GM10847 (cell line): ENCODE data around the gene CD8B.
"Not testable (repeated sequence)": the region's sequence is repeated elsewhere in the genome, so short reads cannot be mapped to it uniquely, and the experiment has no call there.

ENCODE experiments used
- POLR2A ChIP-seq: IDR thresholded peaks from 2 replicates; pipeline ENCODE4 v1.6.1; 2011; ENCODE audit not compliant: insufficient read length; ENCODE audit errors: extremely low read depth

The CD8B gene

DNA sequence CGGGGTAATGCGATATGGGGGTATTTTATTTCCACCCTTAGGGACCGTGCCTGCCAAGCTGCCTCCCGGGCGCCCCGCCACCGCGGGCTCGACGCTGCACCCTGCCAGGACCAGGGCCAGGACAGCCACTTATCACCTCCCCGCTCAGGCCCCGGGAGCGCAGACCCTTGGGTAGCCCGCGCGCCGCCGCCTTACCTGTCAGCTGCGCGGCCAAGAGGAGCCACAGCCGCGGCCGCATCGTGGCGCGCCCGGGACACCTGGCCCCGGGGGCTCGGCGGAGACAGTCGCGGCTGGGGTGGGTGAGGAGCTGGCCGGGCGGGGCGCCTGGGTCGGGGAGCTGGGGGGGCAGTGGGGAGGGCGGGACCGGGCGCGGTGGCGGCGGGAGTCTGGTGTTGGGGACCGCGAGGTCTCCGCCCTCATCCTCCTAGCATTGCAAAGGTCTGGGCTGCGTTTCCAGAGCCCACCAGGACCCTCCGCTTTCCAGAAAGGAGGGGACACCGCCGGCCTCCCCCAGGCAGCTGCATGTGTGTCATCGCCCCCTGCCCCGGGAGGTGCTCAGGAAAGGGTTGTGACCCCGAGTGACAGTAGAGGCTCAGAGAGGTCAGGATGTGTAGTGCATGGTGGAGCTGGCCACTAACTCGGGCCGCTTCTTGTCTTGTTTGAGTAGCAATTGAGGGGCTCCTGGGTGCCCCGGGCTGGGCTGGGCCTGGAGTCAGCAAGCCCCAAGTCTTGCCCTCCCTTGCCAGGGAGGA is at the start of gene CD8B:
TSS of gene CD8B (minus strand) at position 259 of the 752 bp plus-strand sequence. CDS start at position 238, 21 bp downstream.
- TF ChIP-seq POLR2A, result not testable (repeated sequence)

- TF ChIP-seq POLR2A, result no peak
Observed at GRCh38 chr2:86833315-86833714, 28.4 kb downstream of the CD8B start.

DNA sequence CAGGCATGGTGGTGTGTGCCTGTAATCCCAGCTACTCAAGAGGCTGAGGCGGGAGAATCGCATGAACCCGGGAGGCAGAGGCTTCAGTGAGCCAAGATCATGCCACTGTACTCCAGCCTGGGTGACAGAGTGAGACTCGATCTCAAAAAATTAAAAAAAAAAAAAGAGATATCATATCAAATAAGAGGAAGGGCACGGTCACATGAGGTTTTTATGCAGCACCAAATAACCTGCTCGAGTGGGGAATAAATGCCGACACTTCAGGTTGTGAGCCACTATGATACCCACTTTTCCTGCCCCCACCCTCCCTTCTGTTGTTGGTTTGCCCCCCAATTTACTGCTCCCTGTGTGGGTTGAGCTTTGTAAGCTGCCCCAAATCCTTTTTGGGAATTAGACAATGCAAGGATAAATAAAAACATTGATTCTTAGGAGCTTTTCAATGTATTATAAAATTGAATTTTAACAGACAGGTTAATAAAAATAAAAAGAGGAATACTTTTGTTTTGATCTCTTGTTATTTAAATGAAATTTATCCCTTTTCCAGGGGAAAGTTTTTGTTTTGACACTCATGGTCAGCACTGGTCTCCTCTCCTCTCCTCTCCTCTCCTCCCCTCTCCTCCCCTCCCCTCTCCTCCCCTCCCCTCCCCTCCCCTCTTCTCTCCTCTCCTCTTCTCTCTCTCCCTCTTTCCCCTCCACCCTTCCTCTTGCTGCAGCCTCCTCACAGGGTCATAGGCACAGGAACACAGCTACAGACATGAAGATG is 29.2 kb downstream of the CD8B start:
- TF ChIP-seq POLR2A, result no peak

DNA sequence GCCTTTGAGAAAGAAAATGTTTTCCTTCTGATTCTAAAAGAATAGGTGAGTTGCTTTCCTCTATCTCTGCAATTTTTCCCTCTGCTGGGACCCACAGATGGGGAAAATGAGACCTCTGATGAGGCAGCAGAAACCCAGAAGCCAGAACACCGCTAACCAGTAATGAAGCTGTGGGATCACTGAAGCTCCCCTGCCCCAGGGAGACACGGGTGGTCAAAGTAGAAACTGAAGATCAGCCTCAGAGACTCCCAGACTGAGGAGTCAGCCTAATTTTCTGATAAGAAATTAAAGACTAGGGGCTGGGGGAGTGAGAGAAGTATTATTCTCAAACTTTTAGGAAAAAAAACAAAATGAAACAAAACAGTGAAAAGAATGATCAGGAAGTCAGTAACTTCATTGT is 30.1 kb downstream of the CD8B start:
- TF ChIP-seq POLR2A, result no peak

DNA sequence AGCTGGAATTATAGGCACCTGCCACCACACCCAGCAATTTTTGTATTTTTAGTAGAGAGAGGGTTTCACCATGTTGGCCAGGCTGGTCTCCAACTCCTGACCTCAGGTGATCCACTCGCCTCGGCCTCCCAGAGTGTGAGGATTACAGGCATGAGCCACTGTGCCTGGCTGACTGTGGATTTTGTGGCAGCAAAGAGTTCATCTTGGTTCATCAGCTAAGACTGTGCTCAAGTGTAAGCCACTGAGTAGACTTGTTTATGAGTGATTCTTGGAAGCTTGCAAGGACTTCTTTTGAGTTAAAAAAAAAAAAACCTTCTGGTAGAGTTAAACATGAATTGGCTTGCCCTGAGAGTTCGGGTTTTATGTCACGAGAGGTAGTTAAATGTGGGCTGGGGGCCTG is 34.7 kb downstream of the CD8B start:
- TF ChIP-seq POLR2A, result no peak

- no peak for TF ChIP-seq POLR2A
Observed at GRCh38 chr2:86825693-86826381, 35.8 kb downstream of the CD8B start.

DNA sequence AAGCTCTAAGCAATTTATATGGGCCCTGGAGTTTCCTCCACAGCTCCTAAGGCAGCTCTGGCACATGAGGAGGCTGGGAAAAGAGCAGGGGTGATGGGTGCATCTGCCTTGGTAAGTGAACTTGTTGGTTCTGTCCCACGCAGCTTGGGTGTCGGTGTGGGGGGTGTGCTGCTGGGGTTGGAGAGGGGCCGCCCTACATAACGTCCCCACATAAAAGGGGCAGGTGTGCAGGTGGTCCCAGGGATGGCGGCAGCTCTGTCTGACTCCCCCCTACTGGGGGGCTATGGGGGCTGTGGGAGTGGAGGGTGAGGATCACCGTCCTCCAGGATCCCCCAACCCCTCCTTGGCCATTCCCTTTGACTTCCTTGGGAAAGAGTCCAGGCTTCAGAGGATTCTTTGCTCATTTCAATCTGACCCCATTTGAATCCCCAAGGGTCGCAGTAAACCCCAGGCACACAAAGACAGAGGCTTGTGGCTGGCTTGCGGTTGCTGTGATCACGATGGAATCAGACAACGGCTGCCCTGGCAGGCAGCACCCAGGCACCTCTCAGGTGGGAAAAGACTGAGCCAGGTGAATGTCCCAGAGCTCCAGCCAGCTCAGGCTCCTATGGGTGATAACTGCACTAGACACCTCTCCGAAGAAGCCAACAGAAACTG is 36.5 kb downstream of the CD8B start:
- no peak for TF ChIP-seq POLR2A

GRCh38 chr2:86822668-86823345 is 38.9 kb downstream of the CD8B start:
- no peak for TF ChIP-seq POLR2A

GRCh38 chr2:86821842-86822241 is 39.8 kb downstream of the CD8B start:
- no peak for TF ChIP-seq POLR2A

DNA sequence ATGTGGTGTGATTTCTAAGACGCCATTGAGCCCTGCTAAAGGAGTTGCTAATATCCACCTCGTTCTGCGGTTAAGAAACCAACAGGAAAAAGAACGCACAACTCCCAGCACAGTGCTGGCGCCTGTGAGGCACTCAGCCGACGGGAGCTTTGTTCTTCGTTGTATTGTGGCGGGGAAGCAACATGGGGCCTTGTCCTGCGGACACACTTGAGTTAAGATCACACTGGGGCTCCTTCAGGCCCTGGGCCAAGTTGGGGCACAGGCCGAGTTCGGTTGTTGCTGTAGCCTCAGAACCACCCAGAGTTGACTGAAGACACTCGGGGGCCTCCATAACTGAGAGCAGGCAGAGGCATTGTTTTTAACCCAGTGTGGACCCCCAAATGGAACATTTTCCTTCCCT is 40.4 kb downstream of the CD8B start:
- no peak for TF ChIP-seq POLR2A

GRCh38 chr2:86818957-86819356 is 42.7 kb downstream of the CD8B start:
- TF ChIP-seq POLR2A, result no peak

GRCh38 chr2:86818114-86818801 is 43.4 kb downstream of the CD8B start:
- TF ChIP-seq POLR2A, result no peak

GRCh38 chr2:86815611-86816010 is 46.1 kb downstream of the CD8B start:
- TF ChIP-seq POLR2A, result no peak

- TF ChIP-seq POLR2A, result no peak
Observed at GRCh38 chr2:86809481-86810121, 52.1 kb downstream of the CD8B start.
